H9 (cell line): ENCODE measurements around the gene SLX4IP. TPM values are rescaled to one million over a fixed set of nuclear protein-coding genes. Genes with fewer than 3 reads are reported as not detected.

ENCODE experiments used
- DNase-seq: peaks from one replicate; pipeline ENCODE4 v3.0.0-alpha.2; 2017
- H2AFZ ChIP-seq: one replicate; pipeline ENCODE4 v1.6.1; 2013; ENCODE audit warnings: mild to moderate bottlenecking, low read length, control low read depth, moderate library complexity
- H2AK5ac ChIP-seq: 2 replicates; pipeline ENCODE4 v1.6.1; 2013; ENCODE audit warnings: low read length, control low read depth, mixed read lengths; ENCODE audit not compliant: insufficient read length
- H2BK120ac ChIP-seq: one replicate; pipeline ENCODE4 v1.6.1; 2013; ENCODE audit warnings: low read depth, mild to moderate bottlenecking, low read length, control low read depth, inconsistent platforms; ENCODE audit not compliant: poor library complexity, severe bottlenecking
- H2BK12ac ChIP-seq: 2 replicates; pipeline ENCODE4 v1.6.1; 2013; ENCODE audit warnings: low read length, control low read depth, mixed read lengths, low read depth; ENCODE audit not compliant: insufficient read length
- H2BK15ac ChIP-seq: 2 replicates; pipeline ENCODE4 v1.6.1; 2013; ENCODE audit warnings: low read depth, low read length, control low read depth
- H2BK20ac ChIP-seq: one replicate; pipeline ENCODE4 v1.6.1; 2013; ENCODE audit warnings: low read depth, mild to moderate bottlenecking, low read length, control low read depth, inconsistent platforms; ENCODE audit not compliant: poor library complexity, severe bottlenecking
- H2BK5ac ChIP-seq: 2 replicates; pipeline ENCODE4 v1.6.1; 2013; ENCODE audit warnings: low read length, control low read depth, mixed read lengths; ENCODE audit not compliant: insufficient read length
- H3K14ac ChIP-seq: 2 replicates; pipeline ENCODE4 v1.6.1; 2013; ENCODE audit warnings: low read length, control low read depth; ENCODE audit not compliant: insufficient read depth
- H3K18ac ChIP-seq: 2 replicates; pipeline ENCODE4 v1.6.1; 2013; ENCODE audit warnings: low read depth, mild to moderate bottlenecking, mixed read lengths, low read length, control low read depth; ENCODE audit not compliant: insufficient read length
- H3K23ac ChIP-seq: 2 replicates; pipeline ENCODE4 v1.6.1; 2013; ENCODE audit warnings: low read length, control low read depth, mixed read lengths, low read depth; ENCODE audit not compliant: insufficient read length
- H3K23me2 ChIP-seq: 2 replicates; pipeline ENCODE4 v1.6.1; 2013; ENCODE audit warnings: low read depth, mild to moderate bottlenecking, mixed read lengths, low read length, control low read depth; ENCODE audit not compliant: insufficient read length, poor library complexity, severe bottlenecking
- H3K27ac ChIP-seq: 2 replicates; pipeline ENCODE4 v1.5.1; 2013; ENCODE audit warnings: low read length, control low read depth, mixed read lengths, low read depth; ENCODE audit not compliant: insufficient read length
- H3K27me3 ChIP-seq: 2 replicates; pipeline ENCODE4 v1.6.1; 2013; ENCODE audit warnings: low read length, control low read depth, inconsistent platforms; ENCODE audit not compliant: insufficient read depth
- H3K4ac ChIP-seq: 2 replicates; pipeline ENCODE4 v1.6.1; 2013; ENCODE audit warnings: low read depth, mild to moderate bottlenecking, control low read depth, inconsistent platforms, low read length, moderate library complexity
- H3K4me1 ChIP-seq: 2 replicates; pipeline ENCODE4 v1.6.1; 2013; ENCODE audit warnings: low read length, control low read depth, inconsistent platforms; ENCODE audit not compliant: insufficient read depth
- H3K4me2 ChIP-seq: 2 replicates; pipeline ENCODE4 v1.6.1; 2013; ENCODE audit warnings: low read length, control low read depth, mixed read lengths; ENCODE audit not compliant: insufficient read length, insufficient read depth
- H3K56ac ChIP-seq: 2 replicates; pipeline ENCODE4 v1.6.1; 2013; ENCODE audit warnings: low read depth, mild to moderate bottlenecking, mixed read lengths, low read length, control low read depth; ENCODE audit not compliant: insufficient read length
- H3K79me1 ChIP-seq: 2 replicates; pipeline ENCODE4 v1.6.1; 2013; ENCODE audit warnings: low read depth, mild to moderate bottlenecking, moderate library complexity, low read length, control low read depth, inconsistent platforms; ENCODE audit not compliant: insufficient read depth, poor library complexity, severe bottlenecking
- H3K79me2 ChIP-seq: 2 replicates; pipeline ENCODE4 v1.6.1; 2013; ENCODE audit warnings: low read length, control low read depth, inconsistent platforms; ENCODE audit not compliant: insufficient read depth
- H3K9ac ChIP-seq: 2 replicates; pipeline ENCODE4 v1.6.1; 2013; ENCODE audit warnings: low read length, control low read depth, mixed read lengths; ENCODE audit not compliant: insufficient read length; ENCODE audit errors: extremely low read depth
- H3K9me3 ChIP-seq: one replicate; pipeline ENCODE4 v1.6.1; 2013; ENCODE audit warnings: low read depth, low read length, inconsistent platforms; ENCODE audit not compliant: control insufficient read depth
- H3T11ph ChIP-seq: one replicate; pipeline ENCODE4 v1.6.1; 2013; ENCODE audit warnings: mild to moderate bottlenecking, low read length, control low read depth, inconsistent platforms
- H4K20me1 ChIP-seq: one replicate; pipeline ENCODE4 v1.6.1; 2013; ENCODE audit not compliant: control insufficient read depth, insufficient read length, insufficient read depth
- H4K5ac ChIP-seq: 2 replicates; pipeline ENCODE4 v1.6.1; 2013; ENCODE audit warnings: low read depth, mild to moderate bottlenecking, mixed read lengths, low read length, control low read depth; ENCODE audit not compliant: insufficient read length
- H4K8ac ChIP-seq: replicated peaks from 2 replicates; pipeline ENCODE4 v1.6.1; 2013; ENCODE audit warnings: low read length, control low read depth, mixed read lengths, low read depth; ENCODE audit not compliant: insufficient read length
- H4K91ac ChIP-seq: 2 replicates; pipeline ENCODE4 v1.6.1; 2013; ENCODE audit warnings: low read depth, mild to moderate bottlenecking, moderate library complexity, mixed read lengths, low read length, control low read depth; ENCODE audit not compliant: insufficient read length
- H3K27ac Mint-ChIP-seq, 3 experiments: 2 replicates in 2 of 3; 3 replicates in 1 of 3; pipeline ENCODE4 v1.8.0; 2020 to 2021; ENCODE audit warnings: mixed read lengths in 3 of 3, mild to moderate bottlenecking in 1 of 3, moderate library complexity in 1 of 3
- H3K27me3 Mint-ChIP-seq: 2 replicates; pipeline ENCODE4 v1.8.0; 2021; ENCODE audit warnings: low read depth, mild to moderate bottlenecking, moderate library complexity, mixed read lengths
- H3K36me3 Mint-ChIP-seq, 3 experiments: 2 replicates in 2 of 3; 3 replicates in 1 of 3; pipeline ENCODE4 v1.8.0; 2020 to 2021; ENCODE audit warnings: low read depth in 3 of 3, mixed read lengths in 3 of 3; ENCODE audit not compliant: insufficient read depth in 1 of 3
- H3K4me1 Mint-ChIP-seq, 2 experiments: 2 replicates each; pipeline ENCODE4 v1.8.0; 2020; ENCODE audit warnings: mixed read lengths in 2 of 2
- H3K4me3 Mint-ChIP-seq, 2 experiments: 2 replicates in 1 of 2; 3 replicates in 1 of 2; pipeline ENCODE4 v1.8.0; 2020 to 2021; ENCODE audit warnings: mild to moderate bottlenecking in 2 of 2, mixed read lengths in 2 of 2, moderate library complexity in 1 of 2
- H3K9me3 Mint-ChIP-seq, 2 experiments: 2 replicates in 1 of 2; 3 replicates in 1 of 2; pipeline ENCODE4 v1.8.0; 2020; ENCODE audit warnings: mild to moderate bottlenecking in 2 of 2, mixed read lengths in 2 of 2, moderate library complexity in 1 of 2
- WGBS: extraction: QIAGEN DNeasy Blood & Tissue Kit; methylation state at CpG from one replicate; pipeline ENCODE4 v1.1.7; 2013; ENCODE audit warnings: missing lambda C conversion rate, low lambda C conversion rate, mixed read lengths; ENCODE audit not compliant: insufficient read length; ENCODE audit errors: extremely low coverage; 5-methylcytosine and 5-hydroxymethylcytosine counted together
- total RNA-seq: library from RNA; stranded (reverse); gene quantifications from 2 replicates; pipeline ENCODE4 v1.2.1, GENCODE V29; 2021
- TF ChIP-seq, protein P1 (sequence below): fragments of 200-600 bp; sonication (generic); conservative IDR thresholded peaks from 3 replicates; pipeline ENCODE4 v1.8.0; 2021; ENCODE audit warnings: antibody characterized with exemption, mild to moderate bottlenecking

Gene SLX4IP
- total RNA-seq, 1 experiment from 2014 or later: 7.9 TPM

DNA sequence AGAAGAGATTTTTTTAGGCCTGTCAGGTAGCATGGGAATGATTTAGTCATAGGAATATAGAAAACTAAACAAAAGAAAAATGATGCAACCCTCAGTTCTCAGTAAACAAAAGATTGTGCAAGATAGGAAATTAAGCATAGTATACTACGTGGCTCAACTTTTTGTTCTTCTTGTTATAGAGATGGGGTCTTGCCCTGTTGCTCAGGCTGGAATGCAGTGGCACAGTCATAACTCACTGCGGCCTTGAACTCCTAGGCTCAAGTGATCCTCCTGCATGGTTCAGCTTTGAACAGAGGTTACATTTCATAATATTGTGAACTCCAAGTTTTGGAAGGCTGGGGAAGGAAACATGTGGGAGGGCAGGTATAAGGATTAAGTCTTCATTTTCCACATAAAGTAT is 28.5 kb downstream of the SLX4IP start:
- no peak overlapping the region for H3K4me3 Mint-ChIP-seq
- Histone ChIP-seq H3K23me2 (no peaks in the 10 kb centered on the region), H3K27ac (no peak overlapping the region), H3K9ac (no peak overlapping the region), H2AFZ (no peak overlapping the region), H3K23ac (no peak overlapping the region), H3K18ac (no peak overlapping the region), H3K4ac (no peak overlapping the region), H2BK20ac (no peak overlapping the region), H3K4me1 (peaks cover 4% of the 10 kb centered on the region; the same call in 1 of the 2 replicates), H2BK15ac (no peak overlapping the region), H4K5ac (no peak overlapping the region), H3K27me3 (no peaks in the 10 kb centered on the region), H3K9me3 (no peaks in the 10 kb centered on the region), H2BK120ac (no peak overlapping the region), H4K20me1 (no peaks in the 10 kb centered on the region), H3K79me2 (peaks cover 6% of the 10 kb centered on the region; the same call in 1 of the 2 replicates), H3T11ph (no peak overlapping the region), H3K14ac (no peak overlapping the region), H4K91ac (no peak overlapping the region), H4K8ac (no peak overlapping the region), H3K79me1 (peaks cover 5% of the 10 kb centered on the region), H3K56ac (no peak overlapping the region), H2AK5ac (no peak overlapping the region), H3K4me2 (no peak overlapping the region), H2BK12ac (no peak overlapping the region), H2BK5ac (no peak overlapping the region)
- DNase-seq: no peak
- WGBS: no CpG with 5 or more reads among the region's 2 CpGs
- H3K4me1 Mint-ChIP-seq: peaks cover 44 to 47% of the 10 kb centered on the region in 2 experiments
- H3K27me3 Mint-ChIP-seq: no peaks in the 10 kb centered on the region
- H3K36me3 Mint-ChIP-seq: peaks cover 16 to 21% (median 18%) of the 10 kb centered on the region in 3 experiments
- H3K27ac Mint-ChIP-seq: no peak overlapping the region
- TF ChIP-seq, protein P1, sequence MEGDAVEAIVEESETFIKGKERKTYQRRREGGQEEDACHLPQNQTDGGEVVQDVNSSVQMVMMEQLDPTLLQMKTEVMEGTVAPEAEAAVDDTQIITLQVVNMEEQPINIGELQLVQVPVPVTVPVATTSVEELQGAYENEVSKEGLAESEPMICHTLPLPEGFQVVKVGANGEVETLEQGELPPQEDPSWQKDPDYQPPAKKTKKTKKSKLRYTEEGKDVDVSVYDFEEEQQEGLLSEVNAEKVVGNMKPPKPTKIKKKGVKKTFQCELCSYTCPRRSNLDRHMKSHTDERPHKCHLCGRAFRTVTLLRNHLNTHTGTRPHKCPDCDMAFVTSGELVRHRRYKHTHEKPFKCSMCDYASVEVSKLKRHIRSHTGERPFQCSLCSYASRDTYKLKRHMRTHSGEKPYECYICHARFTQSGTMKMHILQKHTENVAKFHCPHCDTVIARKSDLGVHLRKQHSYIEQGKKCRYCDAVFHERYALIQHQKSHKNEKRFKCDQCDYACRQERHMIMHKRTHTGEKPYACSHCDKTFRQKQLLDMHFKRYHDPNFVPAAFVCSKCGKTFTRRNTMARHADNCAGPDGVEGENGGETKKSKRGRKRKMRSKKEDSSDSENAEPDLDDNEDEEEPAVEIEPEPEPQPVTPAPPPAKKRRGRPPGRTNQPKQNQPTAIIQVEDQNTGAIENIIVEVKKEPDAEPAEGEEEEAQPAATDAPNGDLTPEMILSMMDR: no peak
- H3K9me3 Mint-ChIP-seq: peaks cover 15% of the 10 kb centered on the region in 2 experiments
